Sigmoid colon (tissue), 7 donors: ENCODE results near the gene ANTXR2. TPM values are rescaled to one million over a fixed set of nuclear protein-coding genes. Genes with fewer than 3 reads are reported as not detected.

Experiments used
- DNase-seq: peaks from one replicate; pipeline ENCODE4 v3.0.0-alpha.2; 2019
- H3K27ac ChIP-seq, 4 donors: fragments of 200-600 bp; sonication (generic); one replicate each; pipeline ENCODE4 v1.5.1; 2016 to 2019; ENCODE audit warnings: mild to moderate bottlenecking in 1 of 4
- H3K27me3 ChIP-seq, 3 donors: fragments of 200-600 bp; sonication (generic); one replicate each; pipeline ENCODE4 v1.5.1; 2019; ENCODE audit warnings: mild to moderate bottlenecking in 1 of 3
- H3K36me3 ChIP-seq, 4 donors: fragments of 200-600 bp; sonication (generic); one replicate each; pipeline ENCODE4 v1.5.1; 2016 to 2019
- H3K4me1 ChIP-seq, 4 donors: fragments of 200-600 bp; sonication (generic); one replicate each; pipeline ENCODE4 v1.5.1; 2017 to 2019
- H3K4me3 ChIP-seq, 4 donors: fragments of 200-600 bp; sonication (generic); one replicate each; pipeline ENCODE4 v1.5.1; 2017 to 2019; ENCODE audit warnings: mild to moderate bottlenecking in 2 of 4, moderate library complexity in 1 of 4
- H3K9me3 ChIP-seq, 4 donors: fragments of 200-600 bp in 3 of 4; sonication (generic) in 3 of 4; one replicate each; pipeline versions ENCODE4 v1.5.1 to v1.6.1; 2013 to 2019
- CTCF ChIP-seq, 4 experiments: fragments of 450-650 bp in 3 of 4; fragments of 200-600 bp in 1 of 4; IDR thresholded peaks; one replicate each; pipeline ENCODE4 v1.5.1; 2016 to 2019; ENCODE audit warnings: antibody characterized with exemption in 4 of 4, mild to moderate bottlenecking in 3 of 4, moderate library complexity in 2 of 4
- EP300 ChIP-seq, 4 donors: sonication (generic); formaldehyde crosslinking; IDR thresholded peaks; one replicate each; pipeline ENCODE4 v1.6.1; 2017; ENCODE audit warnings: antibody characterized with exemption in 4 of 4
- POLR2A ChIP-seq, 2 donors: fragments of 450-650 bp; IDR thresholded peaks; one replicate each; pipeline ENCODE4 v1.6.1; 2016; ENCODE audit warnings: antibody characterized with exemption in 2 of 2, mild to moderate bottlenecking in 2 of 2, moderate library complexity in 2 of 2
- POLR2AphosphoS5 ChIP-seq, 4 donors: sonication (generic); formaldehyde crosslinking; IDR thresholded peaks; one replicate each; pipeline ENCODE4 v1.6.1; 2017; ENCODE audit warnings: antibody characterized with exemption in 4 of 4
- WGBS, 2 donors: extraction: QIAGEN DNeasy Blood & Tissue Kit; methylation state at CpG; one replicate each; pipeline ENCODE4 v1.1.7; 2013; 5-methylcytosine and 5-hydroxymethylcytosine counted together
- intact Hi-C: fragments of 100-400 bp; cut with DNase I; formaldehyde crosslinking; loops from one replicate; pipeline ENCODE4 v1.15.1; 2023
- polyA plus RNA-seq, 3 donors: library from polyadenylated mRNA; stranded (reverse); fragments of 200-250 nt; gene quantifications; one replicate each; pipeline ENCODE4 v1.2.3, GENCODE V29; 2013
- total RNA-seq, 4 donors: library from RNA; depleted of rRNA; stranded (reverse); fragments of >200 nt; gene quantifications; one replicate each; pipeline ENCODE4 v1.1.0, GENCODE V29; 2016
- donor health status: healthy with polysubstance abuse.
- donor health status: Bipolar disorder and iron deficiency.
- donor health status: healthy.

ANTXR2 gene
- total and polyA plus RNA-seq, 7 donors, result 11.4 to 237 (median 170) TPM

DNA sequence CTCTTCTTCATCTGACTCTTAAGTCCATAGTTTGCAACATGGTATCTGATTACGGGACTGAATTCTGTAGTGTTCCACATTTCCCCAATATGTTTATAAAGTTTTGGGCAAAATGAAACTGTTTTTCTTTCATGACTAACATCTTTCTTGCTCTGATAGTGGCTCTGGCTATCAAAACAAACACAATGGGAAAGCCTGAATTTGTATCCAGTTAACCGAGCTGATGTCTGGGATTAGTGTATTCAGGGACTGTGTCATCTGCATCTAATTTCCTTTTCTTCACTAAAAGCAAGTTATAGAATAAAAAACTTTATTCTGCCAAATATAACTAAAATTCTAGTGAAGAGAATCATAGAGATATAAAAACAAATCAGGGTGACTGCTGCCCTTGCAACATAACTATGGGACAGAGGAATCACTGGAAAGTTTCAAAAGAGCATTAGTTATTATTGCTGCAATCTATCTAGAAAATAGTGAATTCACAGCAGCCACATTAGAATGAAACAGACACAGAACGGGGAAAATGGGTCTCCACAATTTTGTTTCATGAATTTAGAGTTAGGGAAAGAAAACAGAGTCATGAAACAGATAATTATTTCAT is 61.3 kb downstream of the ANTXR2 start:
- peaks cover 0 to 39% (median 11%) of the 10 kb centered on the region in 4 donors for H3K36me3 ChIP-seq
- no peaks in the 10 kb centered on the region for H3K27me3 ChIP-seq
- H3K9me3 ChIP-seq, result no peaks in the 10 kb centered on the region
- DNase-seq, result no peak
- peak overlapping the region; percentile 29 to 57 (median 46) for H3K27ac ChIP-seq
- no peak overlapping the region for H3K4me3 ChIP-seq
- WGBS, 2 donors, result 78 to 83% methylated on average over 3 of the region's 3 CpGs
- peaks cover 0 to 45% (median 37%) of the 10 kb centered on the region in 4 donors for H3K4me1 ChIP-seq
- intact Hi-C loops, result no loop called here
- peak in 1 of 4 donors; percentile 12 for TF ChIP-seq POLR2AphosphoS5 (IDR thresholded peaks at IDR 0.05)
- no peak for TF ChIP-seq EP300 (IDR thresholded peaks at IDR 0.05)

DNA sequence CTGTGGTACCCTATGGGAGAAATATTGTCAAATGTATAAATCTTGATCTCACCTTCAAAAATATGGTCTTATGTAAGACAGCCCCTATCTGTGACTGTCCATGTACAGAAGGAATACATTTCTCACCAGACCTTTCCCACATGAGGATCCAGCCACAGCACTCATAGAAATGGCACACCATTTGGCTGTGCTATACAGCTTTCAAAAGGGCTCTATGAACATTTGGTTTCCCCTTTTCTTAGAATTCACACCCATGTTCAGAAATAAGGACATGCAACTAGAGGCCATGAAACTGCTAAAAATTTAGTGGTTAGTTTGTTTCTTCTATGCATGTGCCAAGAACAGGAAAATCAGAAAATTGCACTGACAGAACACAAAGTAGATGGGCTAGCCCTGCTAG is 62.7 kb downstream of the ANTXR2 start:
- no peaks in the 10 kb centered on the region for H3K9me3 ChIP-seq
- peaks cover 0 to 34% (median 23%) of the 10 kb centered on the region in 4 donors for H3K4me1 ChIP-seq
- no peak for DNase-seq
- no peaks in the 10 kb centered on the region for H3K27me3 ChIP-seq
- peaks cover 0 to 42% (median 11%) of the 10 kb centered on the region in 4 donors for H3K36me3 ChIP-seq
- intact Hi-C loops, result no loop called here
- no peak overlapping the region for H3K27ac ChIP-seq
- TF ChIP-seq CTCF (IDR thresholded peaks at IDR 0.05) (no peak), POLR2AphosphoS5 (IDR thresholded peaks at IDR 0.05) (no peak), POLR2A (IDR thresholded peaks at IDR 0.05) (no peak), EP300 (IDR thresholded peaks at IDR 0.05) (no peak)
- H3K4me3 ChIP-seq, result no peak overlapping the region

DNA sequence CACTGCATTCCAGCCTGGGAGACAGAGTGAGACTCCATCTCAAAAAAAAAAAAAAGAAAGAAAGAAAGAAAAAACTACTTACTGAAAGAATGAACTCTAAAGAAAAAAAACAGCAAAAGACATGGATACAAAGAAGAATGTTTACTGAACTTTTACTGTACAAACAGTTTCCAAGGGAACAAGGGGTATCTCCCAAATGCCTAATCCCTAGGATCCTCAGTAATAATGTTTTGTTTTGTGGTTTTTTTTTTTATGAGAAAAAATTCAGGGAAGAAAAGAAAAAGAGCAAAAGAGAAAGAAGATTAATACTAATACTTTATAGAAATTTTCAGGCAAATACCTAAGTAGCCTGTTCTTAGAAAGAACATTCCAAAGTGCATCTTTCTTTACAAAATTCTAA is 63.2 kb downstream of the ANTXR2 start:
- Histone ChIP-seq H3K4me3 (no peak overlapping the region), H3K27me3 (no peaks in the 10 kb centered on the region), H3K36me3 (peaks cover 0 to 47% (median 14%) of the 10 kb centered on the region in 4 donors), H3K4me1 (peaks cover 0 to 29% (median 18%) of the 10 kb centered on the region in 4 donors), H3K27ac (peak overlapping the region in 1 of 4 donors; percentile 4), H3K9me3 (no peaks in the 10 kb centered on the region)
- DNase-seq, result no peak
- intact Hi-C loops, result no loop called here
- TF ChIP-seq CTCF (IDR thresholded peaks at IDR 0.05) (no peak), POLR2A (IDR thresholded peaks at IDR 0.05) (no peak), EP300 (IDR thresholded peaks at IDR 0.05) (no peak), POLR2AphosphoS5 (IDR thresholded peaks at IDR 0.05) (no peak)

DNA sequence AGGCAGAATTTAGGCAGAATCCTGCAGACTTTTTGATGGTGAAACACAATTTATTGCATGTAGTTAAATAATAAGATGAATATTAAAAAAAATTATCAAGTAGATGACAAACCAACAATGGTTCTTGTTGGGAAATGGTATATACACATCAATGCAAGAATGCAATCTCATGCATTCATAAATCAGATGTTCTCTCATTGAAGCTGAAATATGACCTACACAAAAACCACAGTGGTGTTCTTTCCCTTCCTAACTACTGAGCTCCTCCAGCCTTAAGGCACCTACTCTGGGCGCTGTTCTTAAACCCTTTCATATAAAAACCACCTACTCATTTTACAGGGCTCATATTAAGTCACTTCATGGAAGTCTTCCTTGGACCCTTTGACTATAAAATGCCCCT is 64.1 kb downstream of the ANTXR2 start:
- no peak for TF ChIP-seq CTCF (IDR thresholded peaks at IDR 0.05)
- no peak for TF ChIP-seq POLR2AphosphoS5 (IDR thresholded peaks at IDR 0.05)
- no peak for TF ChIP-seq POLR2A (IDR thresholded peaks at IDR 0.05)
- no peak for TF ChIP-seq EP300 (IDR thresholded peaks at IDR 0.05)
- 0 to 97% methylated on average over 1 of the region's 1 CpG for WGBS, 2 donors
- peaks cover 0 to 26% (median 13%) of the 10 kb centered on the region in 4 donors for H3K4me1 ChIP-seq
- DNase-seq, result no peak
- H3K27me3 ChIP-seq, result no peaks in the 10 kb centered on the region
- peaks cover 0 to 6% (median 2%) of the 10 kb centered on the region in 4 donors for H3K9me3 ChIP-seq
- intact Hi-C loops, result no loop called here
- H3K27ac ChIP-seq, result no peak overlapping the region
- H3K4me3 ChIP-seq, result no peak overlapping the region
- H3K36me3 ChIP-seq, result peaks cover 0 to 56% (median 20%) of the 10 kb centered on the region in 4 donors

DNA sequence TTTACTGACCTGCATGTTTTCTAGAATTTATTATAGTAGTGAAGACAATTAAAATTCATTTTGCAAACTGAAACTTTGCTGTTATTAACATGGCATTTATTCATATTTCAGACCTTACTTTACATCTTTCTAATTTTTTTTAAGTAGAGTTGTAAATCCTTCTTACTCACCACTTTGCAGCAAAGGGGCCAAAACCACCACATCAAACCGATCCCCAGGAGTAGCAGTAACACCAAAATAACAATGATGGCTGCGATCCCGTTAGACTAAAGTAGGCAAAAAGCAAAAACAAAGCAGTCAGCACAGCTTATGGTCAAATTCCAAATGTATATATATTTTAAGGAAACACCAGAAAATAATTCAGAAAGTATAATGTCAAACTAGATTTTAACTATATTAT is 64.7 kb downstream of the ANTXR2 start:
- intact Hi-C loops, result no loop called here
- no peak overlapping the region for H3K4me3 ChIP-seq
- no peak for TF ChIP-seq CTCF (IDR thresholded peaks at IDR 0.05)
- TF ChIP-seq EP300 (IDR thresholded peaks at IDR 0.05), result no peak
- TF ChIP-seq POLR2A (IDR thresholded peaks at IDR 0.05), result no peak
- TF ChIP-seq POLR2AphosphoS5 (IDR thresholded peaks at IDR 0.05), result no peak
- H3K9me3 ChIP-seq, result peaks cover 0 to 8% (median 2%) of the 10 kb centered on the region in 4 donors
- peaks cover 0 to 60% (median 18%) of the 10 kb centered on the region in 4 donors for H3K36me3 ChIP-seq
- no peak overlapping the region for H3K27ac ChIP-seq
- WGBS, 2 donors, result 86 to 91% methylated on average over 3 of the region's 3 CpGs
- no peaks in the 10 kb centered on the region for H3K27me3 ChIP-seq
- DNase-seq, result no peak
- H3K4me1 ChIP-seq, result peaks cover 0 to 22% (median 13%) of the 10 kb centered on the region in 4 donors
